ENCODE measurements around the gene DEFB118.

- TF ChIP-seq, protein P1, sequence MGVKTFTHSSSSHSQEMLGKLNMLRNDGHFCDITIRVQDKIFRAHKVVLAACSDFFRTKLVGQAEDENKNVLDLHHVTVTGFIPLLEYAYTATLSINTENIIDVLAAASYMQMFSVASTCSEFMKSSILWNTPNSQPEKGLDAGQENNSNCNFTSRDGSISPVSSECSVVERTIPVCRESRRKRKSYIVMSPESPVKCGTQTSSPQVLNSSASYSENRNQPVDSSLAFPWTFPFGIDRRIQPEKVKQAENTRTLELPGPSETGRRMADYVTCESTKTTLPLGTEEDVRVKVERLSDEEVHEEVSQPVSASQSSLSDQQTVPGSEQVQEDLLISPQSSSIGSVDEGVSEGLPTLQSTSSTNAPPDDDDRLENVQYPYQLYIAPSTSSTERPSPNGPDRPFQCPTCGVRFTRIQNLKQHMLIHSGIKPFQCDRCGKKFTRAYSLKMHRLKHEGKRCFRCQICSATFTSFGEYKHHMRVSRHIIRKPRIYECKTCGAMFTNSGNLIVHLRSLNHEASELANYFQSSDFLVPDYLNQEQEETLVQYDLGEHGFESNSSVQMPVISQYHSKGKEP (CRISPR knock-in tag; IDR thresholded peaks at IDR 0.05): no peak
- TF ChIP-seq ZNF792 (CRISPR knock-in tag; IDR thresholded peaks at IDR 0.05): no peak
Measured at GRCh38 chr20:31341470-31341869, 26.9 kb upstream of the DEFB118 start.
